Stomach (tissue), 9 donors: ENCODE results near the gene SHD. TPM values are rescaled to one million over a fixed set of nuclear protein-coding genes. Genes with fewer than 3 reads are reported as not detected.
A peak's percentile ranks its signal among the peaks of the same experiment; 100 is the strongest.

ENCODE experiments used
- DNase-seq, 2 donors: peaks; one replicate each; pipeline versions ENCODE4 v3.0.0 to v3.0.0-alpha.2; 2013 to 2019
- H3K27ac ChIP-seq, 5 donors: fragments of 200-600 bp in 4 of 5; sonication (generic) in 4 of 5; one replicate each; pipeline ENCODE4 v1.5.1; 2013 to 2019; ENCODE audit warnings: mild to moderate bottlenecking in 1 of 5, moderate library complexity in 1 of 5
- H3K27me3 ChIP-seq, 3 donors: fragments of 200-600 bp; sonication (generic); one replicate each; pipeline ENCODE4 v1.5.1; 2017 to 2019; ENCODE audit warnings: mixed run types in 1 of 3
- H3K36me3 ChIP-seq, 4 donors: fragments of 200-600 bp; sonication (generic); 1 replicate in 3 of 4; 2 replicates in 1 of 4; pipeline ENCODE4 v1.5.1; 2016 to 2019
- H3K4me1 ChIP-seq, 4 donors: fragments of 200-600 bp; sonication (generic); one replicate each; pipeline ENCODE4 v1.5.1; 2016 to 2019
- H3K4me3 ChIP-seq, 4 donors: fragments of 200-600 bp; sonication (generic) in 3 of 4; one replicate each; pipeline ENCODE4 v1.5.1; 2016 to 2019; ENCODE audit warnings: mild to moderate bottlenecking in 1 of 4
- H3K9me3 ChIP-seq, 4 donors: fragments of 200-600 bp; sonication (generic); one replicate each; pipeline ENCODE4 v1.5.1; 2016 to 2019
- CTCF ChIP-seq, 7 experiments: fragments of 450-650 bp in 4 of 7; fragments of 200-600 bp in 3 of 7; sonication (generic) in 3 of 7; IDR thresholded peaks; one replicate each; pipeline ENCODE4 v1.5.1; 2016 to 2019; ENCODE audit warnings: antibody characterized with exemption in 7 of 7, control low read depth in 2 of 7, mild to moderate bottlenecking in 1 of 7
- EP300 ChIP-seq: sonication (generic); formaldehyde crosslinking; IDR thresholded peaks from one replicate; pipeline ENCODE4 v1.6.1; 2017; ENCODE audit warnings: antibody characterized with exemption
- POLR2A ChIP-seq, 4 donors: fragments of 450-650 bp; IDR thresholded peaks; one replicate each; pipeline ENCODE4 v1.6.1; 2016; ENCODE audit warnings: antibody characterized with exemption in 4 of 4, control low read depth in 2 of 4, mild to moderate bottlenecking in 1 of 4, moderate library complexity in 1 of 4
- POLR2AphosphoS5 ChIP-seq, 3 donors: sonication (generic); formaldehyde crosslinking; IDR thresholded peaks; one replicate each; pipeline ENCODE4 v1.6.1; 2016; ENCODE audit warnings: antibody characterized with exemption in 3 of 3
- WGBS, 5 donors: extraction: QIAGEN DNeasy Blood & Tissue Kit in 3 of 5; methylation state at CpG; one replicate each; pipeline versions ENCODE4 v1.1.5 to v1.1.7; 2013 to 2018; 5-methylcytosine and 5-hydroxymethylcytosine counted together
- intact Hi-C: fragments of 100-400 bp; cut with DNase I; formaldehyde crosslinking; loops from one replicate; pipeline ENCODE4 v1.15.1; 2023; ENCODE audit warnings: low total_unique reads
- polyA plus RNA-seq, 3 donors: library from polyadenylated mRNA; stranded (reverse); fragments of 200-250 nt; gene quantifications; one replicate each; pipeline ENCODE4 v1.2.3, GENCODE V29; 2013
- total RNA-seq, 5 donors: library from RNA; depleted of rRNA; stranded (reverse); fragments of >200 nt; gene quantifications; one replicate each; pipeline versions ENCODE4 v1.1.0 to v1.2.3, GENCODE V29; 2014 to 2016
- donor health status: healthy with polysubstance abuse.
- donor health status: Bipolar disorder and iron deficiency.
- donor health status: healthy.

Gene SHD
- total and polyA plus RNA-seq, 8 donors = 7.0 TPM; not detected in 7

DNA sequence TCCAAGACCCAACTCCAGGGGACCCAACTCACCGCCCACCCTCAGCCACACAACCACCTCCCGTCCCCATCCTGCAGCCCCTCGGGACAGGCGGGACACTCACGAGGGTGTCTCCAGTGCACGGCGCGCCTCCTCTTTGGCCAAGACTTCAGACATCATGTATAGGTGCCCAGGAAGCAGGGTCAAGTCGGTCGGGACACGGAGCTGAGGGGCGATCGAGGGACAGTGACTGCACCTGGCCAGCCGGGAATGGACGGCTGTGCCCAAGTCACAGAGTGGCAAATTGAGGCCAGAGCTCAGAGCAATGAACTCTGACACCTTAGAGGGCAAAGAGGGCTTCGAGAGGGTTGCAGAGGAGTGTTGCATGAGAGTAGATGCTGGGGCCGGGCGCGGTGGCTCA is 50.8 kb downstream of the SHD start:
- H3K4me3 ChIP-seq = no peak overlapping the region
- H3K27ac ChIP-seq = no peak overlapping the region
- H3K9me3 ChIP-seq = no peaks in the 10 kb centered on the region
- H3K27me3 ChIP-seq = peaks cover 0 to 39% (median 0%) of the 10 kb centered on the region in 3 donors
- intact Hi-C loops = no loop called here
- peaks cover 21 to 29% (median 28%) of the 10 kb centered on the region in 4 donors for H3K4me1 ChIP-seq
- TF ChIP-seq EP300 (no peak), POLR2A (IDR thresholded peaks at IDR 0.05) (no peak), CTCF (IDR thresholded peaks at IDR 0.05) (no peak), POLR2AphosphoS5 (IDR thresholded peaks at IDR 0.05) (no peak)
- WGBS, 5 donors = 88 to 98% (median 96%) methylated on average over 10 to 19 of the region's 19 CpGs
- no peak for DNase-seq
- H3K36me3 ChIP-seq = no peaks in the 10 kb centered on the region

DNA sequence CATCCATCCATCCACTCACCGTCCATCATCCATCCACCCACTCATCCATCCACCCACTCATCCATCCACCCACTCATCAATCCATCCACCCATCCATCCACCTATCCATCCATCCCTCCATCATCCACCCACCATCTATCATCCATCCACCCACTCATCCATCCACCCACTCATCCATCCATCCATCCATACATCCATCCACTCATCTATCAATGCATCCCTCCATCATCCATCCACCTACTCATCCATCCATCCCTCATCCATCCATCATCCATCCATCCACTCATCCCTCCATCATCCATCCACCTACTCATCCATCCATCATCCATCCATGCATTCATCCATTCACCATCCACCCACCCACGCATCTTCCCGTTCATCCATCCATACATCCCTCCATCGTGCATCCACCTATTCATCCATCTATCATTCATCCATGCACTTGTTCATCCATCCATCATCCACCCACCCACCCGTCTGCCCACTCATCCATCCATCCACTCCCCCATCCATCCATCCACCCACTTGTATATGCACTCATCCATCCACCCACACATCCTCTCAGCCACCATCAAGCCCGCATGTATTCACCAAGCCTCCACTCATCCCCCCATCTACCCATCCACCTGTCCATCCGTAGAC is 56.0 kb downstream of the SHD start:
- DNase-seq = no peak
- 95 to 97% (median 96%) methylated on average over 7 of the region's 7 CpGs for WGBS, 5 donors
- Histone ChIP-seq H3K4me3 (no peak overlapping the region), H3K4me1 (peaks cover 0 to 19% (median 18%) of the 10 kb centered on the region in 4 donors), H3K9me3 (no peaks in the 10 kb centered on the region), H3K27me3 (no peaks in the 10 kb centered on the region), H3K27ac (no peak overlapping the region), H3K36me3 (no peaks in the 10 kb centered on the region)
- no peak for TF ChIP-seq POLR2AphosphoS5 (IDR thresholded peaks at IDR 0.05)
- TF ChIP-seq POLR2A (IDR thresholded peaks at IDR 0.05) = no peak
- no peak for TF ChIP-seq EP300
- TF ChIP-seq CTCF (IDR thresholded peaks at IDR 0.05) = no peak
- intact Hi-C loops = no loop called here

DNA sequence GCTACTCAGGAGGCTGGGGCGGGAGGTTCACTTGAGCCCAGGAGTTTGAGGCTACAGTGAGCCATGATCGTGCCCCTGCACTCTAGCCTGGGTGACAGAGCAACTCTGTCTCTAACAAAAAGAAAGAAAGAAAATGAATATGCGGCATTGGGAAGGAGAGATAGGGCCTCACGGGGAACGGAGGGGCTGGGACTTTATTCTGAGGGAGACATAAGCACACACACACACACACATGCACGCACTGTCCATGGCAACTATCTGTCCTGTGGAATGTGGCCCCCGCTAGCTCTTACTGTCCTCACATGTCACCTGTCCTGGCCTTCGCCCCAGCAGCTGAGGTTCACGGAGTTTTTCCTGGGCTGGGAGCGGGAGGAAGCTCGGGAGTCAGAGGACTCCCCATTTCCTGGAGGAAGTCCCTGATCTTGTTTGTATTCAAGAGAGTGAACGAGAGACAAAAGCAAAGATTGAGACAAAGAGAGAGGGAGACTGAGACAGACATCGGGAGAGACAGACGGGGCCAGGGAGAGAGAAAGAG is 58.9 kb downstream of the SHD start:
- H3K27me3 ChIP-seq = no peaks in the 10 kb centered on the region
- 7 to 19% (median 14%) methylated on average over 14 of the region's 14 CpGs for WGBS, 5 donors
- peak; percentile 33 to 62 for DNase-seq

More for the DNA sequence above, 58.9 kb downstream of the SHD start:
- peaks cover 4 to 25% (median 23%) of the 10 kb centered on the region in 4 donors for H3K4me1 ChIP-seq
- TF ChIP-seq CTCF (IDR thresholded peaks at IDR 0.05) = no peak
- TF ChIP-seq EP300 = no peak
- no peak for TF ChIP-seq POLR2AphosphoS5 (IDR thresholded peaks at IDR 0.05)
- TF ChIP-seq POLR2A (IDR thresholded peaks at IDR 0.05) = no peak
- H3K9me3 ChIP-seq = no peaks in the 10 kb centered on the region
- H3K4me3 ChIP-seq = peak overlapping the region; percentile 47 to 60 (median 50)
- H3K36me3 ChIP-seq = no peaks in the 10 kb centered on the region
- intact Hi-C loops = no loop called here
- peak overlapping the region; percentile 32 to 87 (median 78) for H3K27ac ChIP-seq
